ENCODE data around the gene CNTLN. TPM values are rescaled to one million over a fixed set of nuclear protein-coding genes. Genes with fewer than 3 reads are reported as not detected.
"Not testable (repeated sequence)": the region's sequence is repeated elsewhere in the genome, so short reads cannot be mapped to it uniquely, and the experiment has no call there.

The CNTLN gene
- total and polyA plus RNA-seq, 4 donors, result 2.1 to 30.3 (median 4.0) TPM

DNA sequence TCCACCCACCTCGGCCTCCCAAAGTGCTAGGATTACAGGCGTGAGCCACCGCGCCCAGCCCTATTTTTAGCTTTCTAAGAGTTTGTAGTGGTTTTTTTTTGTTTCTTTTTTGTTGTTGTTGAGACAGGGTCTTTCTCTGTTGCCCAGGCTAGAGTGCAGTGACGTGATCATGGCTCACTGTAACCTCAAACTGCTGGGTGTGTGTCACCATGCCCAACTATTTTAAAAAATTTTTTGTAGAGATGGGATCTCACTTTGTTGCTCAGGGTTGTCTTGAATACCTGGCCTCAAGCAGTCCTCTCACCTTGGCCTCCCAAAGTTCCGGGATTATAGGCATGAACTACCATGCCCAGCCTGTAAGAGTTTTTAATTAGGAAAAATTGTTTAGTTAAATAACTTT lies 298.7 kb downstream of the CNTLN start:
- no peaks in the 10 kb centered on the region for H3K27me3 ChIP-seq (ENCODE audit: control insufficient read depth in 3 of 3, insufficient read depth in 3 of 3, low read length in 2 of 3)
- peaks cover 0 to 3% (median 0%) of the 10 kb centered on the region in 4 donors for H3K9me3 ChIP-seq (ENCODE audit: control insufficient read depth in 4 of 4, insufficient read depth in 3 of 4, low read length in 3 of 4)
- no peak overlapping the region for H3K4me3 ChIP-seq
- no peaks in the 10 kb centered on the region for H3K4me1 ChIP-seq (ENCODE audit: control insufficient read depth in 5 of 5, insufficient read depth in 5 of 5, low read length in 5 of 5)
- TF ChIP-seq CTCF (IDR thresholded peaks at IDR 0.05; ENCODE audit: control extremely low read depth, extremely low read depth), result no peak
- no peak for DNase-seq
- no peak for ATAC-seq (ENCODE audit: insufficient read depth, low FRiP score)
- peaks cover 2 to 13% (median 7%) of the 10 kb centered on the region in 4 donors for H3K36me3 ChIP-seq (ENCODE audit: control insufficient read depth in 4 of 4, insufficient read depth in 4 of 4, low read length in 4 of 4)
- no peak overlapping the region for H3K9ac ChIP-seq (ENCODE audit: insufficient read depth in 1 of 2, low read length in 2 of 2)
- no peak overlapping the region for H3K27ac ChIP-seq (ENCODE audit: low read depth in 1 of 2, low read length in 1 of 2)
- WGBS, 2 donors, result 93 to 98% methylated on average over 6 of the region's 6 CpGs

GRCh38 chr9:17436854-17437253 lies 302.0 kb downstream of the CNTLN start:
- Histone ChIP-seq H3K4me3 (no peak overlapping the region), H3K9me3 (ENCODE audit: control insufficient read depth in 4 of 4, insufficient read depth in 3 of 4, low read length in 3 of 4) (peaks cover 0 to 8% (median 2%) of the 10 kb centered on the region in 4 donors), H3K27me3 (ENCODE audit: control insufficient read depth in 3 of 3, insufficient read depth in 3 of 3, low read length in 2 of 3) (no peaks in the 10 kb centered on the region), H3K9ac (ENCODE audit: insufficient read depth in 1 of 2, low read length in 2 of 2) (no peak overlapping the region), H3K27ac (ENCODE audit: low read depth in 1 of 2, low read length in 1 of 2) (no peak overlapping the region), H3K4me1 (ENCODE audit: control insufficient read depth in 5 of 5, insufficient read depth in 5 of 5, low read length in 5 of 5) (no peaks in the 10 kb centered on the region), H3K36me3 (ENCODE audit: control insufficient read depth in 4 of 4, insufficient read depth in 4 of 4, low read length in 4 of 4) (peaks cover 2 to 12% (median 4%) of the 10 kb centered on the region in 4 donors)
- DNase-seq (no peak), ATAC-seq (ENCODE audit: insufficient read depth, low FRiP score) (no peak)
- 90 to 98% methylated on average over 7 of the region's 7 CpGs for WGBS, 2 donors
- no peak for TF ChIP-seq CTCF (IDR thresholded peaks at IDR 0.05; ENCODE audit: control extremely low read depth, extremely low read depth)

DNA sequence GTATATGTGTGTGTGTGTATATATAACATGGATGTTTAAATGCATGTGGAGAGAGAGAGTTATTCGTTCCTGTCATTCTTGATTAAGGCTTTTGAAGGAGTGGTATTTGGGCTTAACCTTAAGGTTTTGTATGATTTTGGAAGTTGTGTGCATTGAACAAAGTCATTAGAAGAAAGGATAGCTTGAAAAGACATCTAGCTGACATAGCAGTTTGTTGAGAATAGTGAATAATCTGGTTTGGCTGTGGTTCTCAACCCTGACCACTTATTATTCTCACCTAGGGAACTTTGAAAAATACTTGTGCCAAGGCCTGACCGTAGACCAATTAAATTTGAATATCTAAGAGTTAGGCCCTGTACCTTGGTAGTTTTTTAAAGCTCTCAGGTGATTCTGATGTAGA lies 303.0 kb downstream of the CNTLN start:
- Histone ChIP-seq H3K4me1 (ENCODE audit: control insufficient read depth in 5 of 5, insufficient read depth in 5 of 5, low read length in 5 of 5) (no peaks in the 10 kb centered on the region), H3K9me3 (ENCODE audit: control insufficient read depth in 4 of 4, insufficient read depth in 3 of 4, low read length in 3 of 4) (peaks cover 0 to 8% (median 2%) of the 10 kb centered on the region in 4 donors), H3K9ac (ENCODE audit: insufficient read depth in 1 of 2, low read length in 2 of 2) (no peak overlapping the region), H3K36me3 (ENCODE audit: control insufficient read depth in 4 of 4, insufficient read depth in 4 of 4, low read length in 4 of 4) (peaks cover 2 to 12% (median 4%) of the 10 kb centered on the region in 4 donors), H3K4me3 (no peak overlapping the region), H3K27me3 (ENCODE audit: control insufficient read depth in 3 of 3, insufficient read depth in 3 of 3, low read length in 2 of 3) (no peaks in the 10 kb centered on the region), H3K27ac (ENCODE audit: low read depth in 1 of 2, low read length in 1 of 2) (no peak overlapping the region)
- no peak for TF ChIP-seq CTCF (IDR thresholded peaks at IDR 0.05; ENCODE audit: control extremely low read depth, extremely low read depth)
- 88 to 94% methylated on average over 2 of the region's 2 CpGs for WGBS, 2 donors
- DNase-seq, result no peak
- ATAC-seq (ENCODE audit: insufficient read depth, low FRiP score), result no peak

DNA sequence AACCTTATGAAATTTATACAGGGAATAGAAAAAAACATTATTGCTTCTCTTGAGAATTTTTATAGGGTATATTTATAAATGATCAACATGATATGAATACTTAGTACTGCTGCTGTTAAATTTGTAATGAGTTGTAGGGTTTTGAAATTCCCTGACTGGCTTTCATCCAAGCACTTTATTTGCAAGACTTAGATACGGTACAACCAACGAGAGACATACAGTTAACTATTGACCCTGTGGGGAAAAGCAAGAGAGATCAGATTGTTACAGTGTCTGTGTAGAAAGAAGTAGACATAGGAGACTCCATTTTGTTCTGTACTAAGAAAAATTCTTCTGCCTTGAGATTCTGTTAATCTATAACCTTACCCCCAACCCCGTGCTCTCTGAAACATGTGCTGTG lies 310.3 kb downstream of the CNTLN start:
- H3K27ac ChIP-seq (ENCODE audit: low read depth in 1 of 2, low read length in 1 of 2); H3K27me3 ChIP-seq (ENCODE audit: control insufficient read depth in 3 of 3, insufficient read depth in 3 of 3, low read length in 2 of 3); H3K36me3 ChIP-seq (ENCODE audit: control insufficient read depth in 4 of 4, insufficient read depth in 4 of 4, low read length in 4 of 4); H3K9ac ChIP-seq (ENCODE audit: insufficient read depth in 1 of 2, low read length in 2 of 2); H3K4me1 ChIP-seq (ENCODE audit: control insufficient read depth in 5 of 5, insufficient read depth in 5 of 5, low read length in 5 of 5); H3K4me3 ChIP-seq; H3K9me3 ChIP-seq (ENCODE audit: control insufficient read depth in 4 of 4, insufficient read depth in 3 of 4, low read length in 3 of 4); ATAC-seq (ENCODE audit: insufficient read depth, low FRiP score): not testable (repeated sequence)
- 61 to 95% methylated on average over 3 of the region's 3 CpGs for WGBS, 2 donors
- DNase-seq, result peak in 1 of 3 donors; percentile 39

Measured in lung (tissue), 12 donors.